ENCODE measurements around the gene AJUBA. TPM values are rescaled to one million over a fixed set of nuclear protein-coding genes. Genes with fewer than 3 reads are reported as not detected.

AJUBA gene
- total RNA-seq, 4 donors from 2014 or later = 18.4 to 40.5 (median 34.8) TPM

DNA sequence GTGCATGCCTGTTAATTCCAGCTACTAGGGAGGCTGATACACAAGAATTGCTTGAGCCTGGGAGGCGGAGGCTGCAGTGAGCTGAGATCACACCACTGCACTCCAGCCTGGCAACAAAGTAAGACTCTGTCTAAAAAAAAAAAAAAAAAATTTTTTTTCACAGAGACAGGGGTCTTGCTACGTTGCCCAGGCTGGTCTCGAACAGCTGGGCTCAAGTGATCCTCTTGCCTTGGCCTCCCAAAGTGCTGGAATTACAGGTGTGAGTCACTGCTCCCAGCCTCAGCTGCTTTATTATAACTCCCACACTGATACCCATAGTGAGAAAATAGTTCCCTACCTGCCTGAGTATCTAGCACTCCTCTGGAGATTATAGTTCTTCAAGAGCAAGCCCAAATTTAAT lies 36.7 kb downstream of the AJUBA start:
- no peak for DNase-seq
- no peaks in the 10 kb centered on the region for H3K4me1 ChIP-seq
- no peak overlapping the region for H3K27ac ChIP-seq
- no peak for TF ChIP-seq CTCF (IDR thresholded peaks at IDR 0.05)
- TF ChIP-seq POLR2A (IDR thresholded peaks at IDR 0.05) = no peak
- peaks cover 0 to 7% of the 10 kb centered on the region in 2 donors for H3K36me3 ChIP-seq
- no peaks in the 10 kb centered on the region for H3K27me3 ChIP-seq
- 91 to 94% methylated on average over 3 of the region's 3 CpGs for WGBS, 2 donors
- no peaks in the 10 kb centered on the region for H3K9me3 ChIP-seq
- no peak overlapping the region for H3K4me3 ChIP-seq (replicated peaks in 1 of 3)
- intact Hi-C loops (cut with DNase I) = no loop called here

DNA sequence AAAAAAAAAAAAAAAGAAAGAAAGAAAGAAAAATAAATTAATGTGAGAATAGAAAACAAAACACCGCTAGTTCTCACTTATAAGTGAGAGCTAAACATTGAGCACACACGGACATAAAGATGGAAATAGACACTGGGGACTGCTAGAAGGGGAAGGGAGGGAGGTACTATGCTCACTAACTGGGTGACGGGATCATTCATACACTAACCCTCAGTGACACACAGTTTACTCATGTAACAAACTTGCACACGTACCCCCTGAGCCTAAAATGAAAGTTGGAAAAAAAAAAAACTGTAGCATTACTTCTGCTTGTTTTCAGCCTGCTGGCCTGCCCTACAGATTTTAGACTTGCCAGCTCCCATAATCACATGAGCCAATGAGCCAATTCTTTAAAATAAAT lies 42.7 kb downstream of the AJUBA start:
- intact Hi-C loops (cut with DNase I) = loop anchor here (10.0 kb wide), 1 partner anchor 45 kb away; the partner anchor contains the start of gene AJUBA
- no peaks in the 10 kb centered on the region for H3K36me3 ChIP-seq
- 91 to 95% methylated on average over 4 of the region's 4 CpGs for WGBS, 2 donors

DNA sequence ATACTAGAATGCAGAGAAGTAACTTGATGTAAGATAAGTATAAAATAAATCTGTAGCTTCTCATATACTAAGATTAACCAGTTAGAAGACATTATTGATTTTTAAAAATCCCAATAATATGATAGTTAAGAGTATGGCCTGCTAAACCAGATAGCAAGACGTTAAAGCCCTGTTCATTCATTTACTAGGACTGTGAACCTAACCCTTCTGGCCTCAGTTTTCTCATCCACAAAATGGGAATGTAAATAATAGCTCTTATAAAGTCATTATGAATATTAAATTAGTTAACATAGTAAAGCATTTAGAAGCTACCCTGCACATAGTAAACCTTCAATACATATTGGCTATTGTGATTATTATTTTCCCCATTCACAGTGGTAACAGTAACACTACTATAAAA lies 47.2 kb downstream of the AJUBA start:
- H3K27me3 ChIP-seq = no peaks in the 10 kb centered on the region
- H3K4me3 ChIP-seq (replicated peaks in 1 of 3) = no peak overlapping the region
- 94 to 96% methylated on average over 1 of the region's 1 CpG for WGBS, 2 donors
- H3K27ac ChIP-seq = no peak overlapping the region
- no peak for DNase-seq
- H3K9me3 ChIP-seq = no peaks in the 10 kb centered on the region
- H3K4me1 ChIP-seq = no peaks in the 10 kb centered on the region
- no peak for TF ChIP-seq CTCF (IDR thresholded peaks at IDR 0.05)
- no peak for TF ChIP-seq POLR2A (IDR thresholded peaks at IDR 0.05)
- intact Hi-C loops (cut with DNase I) = loop anchor here (10.0 kb wide), 1 partner anchor 50 kb away; the partner anchor contains the start of gene AJUBA
- no peaks in the 10 kb centered on the region for H3K36me3 ChIP-seq

More for the DNA sequence above, 42.7 kb downstream of the AJUBA start:
- no peaks in the 10 kb centered on the region for H3K9me3 ChIP-seq
- DNase-seq = no peak
- no peaks in the 10 kb centered on the region for H3K4me1 ChIP-seq
- no peak overlapping the region for H3K27ac ChIP-seq
- TF ChIP-seq POLR2A (IDR thresholded peaks at IDR 0.05) = no peak
- TF ChIP-seq CTCF (IDR thresholded peaks at IDR 0.05) = no peak
- no peak overlapping the region for H3K4me3 ChIP-seq (replicated peaks in 1 of 3)
- H3K27me3 ChIP-seq = no peaks in the 10 kb centered on the region

DNA sequence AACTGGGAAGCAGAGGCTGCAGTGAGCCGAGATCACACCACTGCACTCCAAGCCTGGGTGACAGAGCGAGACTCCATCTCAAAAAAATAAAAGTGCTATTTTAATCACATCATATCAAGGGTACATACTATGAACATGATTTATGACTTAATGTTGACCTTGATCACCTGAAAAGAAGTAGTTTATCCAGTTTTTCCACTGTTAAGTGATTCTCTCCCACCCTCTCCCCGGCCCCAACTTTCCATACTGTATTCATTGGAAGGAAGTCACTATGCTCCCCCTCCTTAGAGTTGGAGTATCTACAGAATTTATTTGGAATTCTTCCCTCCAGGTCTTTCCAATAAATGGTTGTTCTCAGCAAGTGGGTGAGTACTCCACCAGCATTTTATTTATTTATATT lies 50.2 kb downstream of the AJUBA start:
- Histone ChIP-seq H3K27ac (no peak overlapping the region), H3K36me3 (no peaks in the 10 kb centered on the region), H3K9me3 (no peaks in the 10 kb centered on the region), H3K4me3 (replicated peaks in 1 of 3) (no peak overlapping the region), H3K27me3 (no peaks in the 10 kb centered on the region), H3K4me1 (peaks cover 6 to 10% of the 10 kb centered on the region in 2 donors)
- TF ChIP-seq POLR2A (IDR thresholded peaks at IDR 0.05) (no peak), CTCF (IDR thresholded peaks at IDR 0.05) (no peak)
- intact Hi-C loops (cut with DNase I) = loop anchor here (10.0 kb wide), 1 partner anchor 53 kb away; the partner anchor contains the start of gene AJUBA
- DNase-seq = no peak
- WGBS, 2 donors = 83 to 93% methylated on average over 3 of the region's 3 CpGs

GRCh38 chr14:22929961-22930364 lies 52.4 kb downstream of the AJUBA start:
- Histone ChIP-seq H3K9me3 (no peaks in the 10 kb centered on the region), H3K4me3 (replicated peaks in 1 of 3) (peak overlapping the region in 2 of 3 donors; percentile 23 to 43), H3K27me3 (no peaks in the 10 kb centered on the region), H3K4me1 (peaks cover 6 to 10% of the 10 kb centered on the region in 2 donors), H3K27ac (peak overlapping the region; percentile 63 to 87 (median 79)), H3K36me3 (peaks cover 0 to 13% of the 10 kb centered on the region in 2 donors)
- 0 to 9% methylated on average over 2 of the region's 2 CpGs for WGBS, 2 donors
- TF ChIP-seq CTCF (IDR thresholded peaks at IDR 0.05) (no peak), POLR2A (IDR thresholded peaks at IDR 0.05) (no peak)
- intact Hi-C loops (cut with DNase I) = loop anchor here (10.0 kb wide), 1 partner anchor 55 kb away; the partner anchor contains the start of gene AJUBA
- DNase-seq = no peak
